ENCODE measurements around the gene ZNF514.
A peak's percentile ranks its signal among the peaks of the same experiment; 100 is the strongest.
"Not testable (repeated sequence)": the region's sequence is repeated elsewhere in the genome, so short reads cannot be mapped to it uniquely, and the experiment has no call there.

ZNF514 gene

DNA sequence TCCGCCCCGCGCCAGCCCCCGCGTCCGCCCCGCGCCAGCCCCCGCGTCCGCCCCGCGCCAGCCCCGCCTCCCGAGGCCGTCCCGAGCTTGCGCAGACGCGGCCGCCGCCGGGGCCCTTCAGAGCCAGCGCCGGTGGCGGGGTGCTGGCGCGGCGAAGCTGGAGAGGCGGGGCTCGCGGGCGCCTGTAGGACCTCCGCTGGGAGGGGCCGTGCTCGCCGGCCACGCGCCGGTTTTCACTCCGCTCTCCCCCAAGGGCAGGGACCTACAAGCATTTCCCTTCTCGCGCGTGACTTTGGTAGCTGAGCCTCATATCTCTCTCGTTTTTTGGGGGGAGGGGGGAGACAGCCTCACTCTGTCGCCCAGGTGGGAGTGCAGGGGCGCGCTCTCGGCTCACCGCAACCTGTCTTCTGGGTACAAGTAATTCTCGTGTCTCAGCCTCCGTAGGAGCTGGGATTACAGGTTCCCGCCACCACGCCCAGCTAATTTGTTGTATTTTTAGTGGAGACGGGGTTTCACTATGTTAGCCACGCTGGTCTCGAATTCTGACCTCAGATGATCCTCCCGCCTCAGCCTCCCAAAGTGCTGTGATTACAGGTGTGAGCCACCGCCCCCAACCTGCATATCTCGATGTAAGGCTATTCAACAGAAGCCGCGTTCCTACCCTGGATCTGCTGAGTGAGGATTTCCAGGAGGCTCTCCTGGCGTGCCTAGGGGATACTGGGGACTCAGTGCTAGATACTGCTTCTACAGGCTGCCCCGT is at the start of gene ZNF514:
ZNF514 (minus strand) TSS at position 159 of the 760 bp plus-strand sequence. CDS start 6,595 bp downstream, outside the sequence.
- peaks cover 10 to 14% of the 10 kb centered on the region in 2 donors for H3K9me3 Mint-ChIP-seq

DNA sequence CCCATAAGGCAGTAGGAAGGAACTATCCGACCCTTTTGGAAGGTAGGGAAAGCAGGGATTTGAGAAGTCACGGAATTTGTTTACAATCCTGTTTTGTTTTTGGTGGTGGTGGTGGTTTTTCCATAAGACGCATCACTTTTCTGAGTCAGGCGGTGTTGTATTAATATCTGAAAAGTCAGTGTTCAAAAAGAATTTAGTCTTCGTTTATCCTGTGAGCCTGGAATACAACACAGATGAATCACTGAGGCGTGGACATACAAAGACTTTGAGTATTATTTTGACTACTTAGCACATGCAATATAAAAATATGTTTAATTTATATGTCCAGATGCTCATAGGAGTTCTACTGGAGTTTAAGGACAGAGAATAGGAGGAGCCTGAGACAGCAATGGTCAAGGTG is 48.5 kb upstream of the ZNF514 start:
- DNase-seq (no peak), ATAC-seq (no peak)
- peaks cover 29 to 30% of the 10 kb centered on the region in 2 donors for H3K9me3 Mint-ChIP-seq
- H3K4me3 Mint-ChIP-seq = peak overlapping the region; percentile 95 to 97
- peaks cover 25% of the 10 kb centered on the region for H3K4me1 Mint-ChIP-seq
- no peak overlapping the region for H3K27ac Mint-ChIP-seq
- no peaks in the 10 kb centered on the region for H3K27me3 Mint-ChIP-seq

More for the DNA sequence above, at the start of gene ZNF514:
- Mint-ChIP-seq H3K4me1 (peaks cover 42% of the 10 kb centered on the region), H3K27me3 (no peaks in the 10 kb centered on the region), H3K27ac (peak within 1 kb of the TSS; percentile 92), H3K4me3 (peak within 1 kb of the TSS; percentile 94 to 95)
- DNase-seq (peak; percentile 74), ATAC-seq (peak; percentile 90)

DNA sequence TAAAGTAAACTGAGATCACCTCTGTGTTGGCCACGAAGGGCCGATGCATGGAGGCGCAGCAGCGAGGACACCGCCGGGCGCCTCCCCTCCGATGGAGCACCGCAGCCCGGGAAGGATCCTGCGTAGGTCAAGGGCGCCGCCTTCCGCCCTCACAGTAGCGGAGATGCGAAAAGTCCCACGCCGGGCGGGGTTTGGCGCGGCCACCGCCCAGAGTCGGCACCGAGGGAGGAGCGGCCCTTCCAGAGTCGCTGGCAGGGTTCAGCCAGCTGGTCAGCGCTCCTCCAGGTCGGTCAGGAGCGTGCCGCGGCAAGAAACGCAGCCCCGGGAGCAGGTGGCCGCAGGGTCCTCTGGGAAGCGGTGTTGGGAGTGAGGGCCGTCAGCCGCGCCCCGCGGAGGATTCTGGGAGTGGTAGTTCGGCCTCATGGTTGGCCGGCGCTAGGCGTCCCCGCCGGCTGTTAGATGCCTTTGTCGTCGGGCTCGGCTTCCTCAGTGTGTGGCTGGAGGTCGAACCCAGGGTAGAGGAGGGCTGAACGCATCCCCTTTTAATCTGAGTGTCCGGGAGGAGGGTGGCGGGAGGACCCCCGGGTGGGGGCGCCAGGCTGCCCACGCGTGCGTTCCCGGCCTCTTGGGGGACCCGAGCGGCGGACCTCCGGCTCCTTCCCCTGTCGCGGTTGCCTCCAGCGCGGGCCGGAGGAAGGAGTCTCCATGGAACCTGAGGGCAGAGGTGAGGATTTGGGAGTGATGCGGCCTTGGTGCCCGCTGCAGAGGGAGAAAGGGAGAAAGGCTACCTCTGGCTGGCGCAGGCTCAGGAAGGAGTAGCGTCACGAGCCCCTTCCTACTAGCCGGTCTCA is 47.7 kb upstream of the ZNF514 start, which contains the start of gene ZNF892:
ZNF892 (plus strand) TSS at position 411 of the 851 bp plus-strand sequence; CDS start at position 706, 295 bp downstream.
- DNase-seq (peak; percentile 77 to 81), ATAC-seq (peak; percentile 95)
- Mint-ChIP-seq H3K4me1 (peaks cover 25% of the 10 kb centered on the region), H3K27ac (peak within 1 kb of the TSS; percentile 93 to 96), H3K4me3 (peak within 1 kb of the TSS; percentile 95 to 97), H3K9me3 (peaks cover 22 to 23% of the 10 kb centered on the region in 2 donors), H3K27me3 (no peaks in the 10 kb centered on the region)

DNA sequence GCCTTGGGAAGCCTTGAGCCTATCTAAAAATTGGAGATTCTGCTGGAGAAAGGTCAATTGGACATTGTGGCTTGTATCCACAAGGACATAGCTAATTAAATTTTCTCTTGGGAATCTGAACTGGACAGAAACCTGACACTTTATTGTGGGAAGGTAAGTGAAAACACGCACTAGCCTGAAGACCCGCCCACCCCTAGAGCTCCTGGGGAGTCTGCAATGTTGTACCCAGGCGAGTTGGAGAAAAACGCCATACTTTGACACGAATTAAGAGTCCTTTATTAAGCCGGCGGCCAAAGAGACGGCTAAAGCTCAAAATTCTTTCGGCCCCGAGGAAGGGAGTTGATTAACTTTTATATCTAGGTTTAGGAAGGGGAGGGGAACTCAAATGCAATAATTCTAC is 46.4 kb upstream of the ZNF514 start:
- H3K9me3 Mint-ChIP-seq = peaks cover 22 to 23% of the 10 kb centered on the region in 2 donors
- no peaks in the 10 kb centered on the region for H3K27me3 Mint-ChIP-seq
- H3K4me1 Mint-ChIP-seq = peaks cover 25% of the 10 kb centered on the region
- no peak for DNase-seq
- H3K4me3 Mint-ChIP-seq = peak overlapping the region; percentile 95 to 97
- H3K27ac Mint-ChIP-seq = no peak overlapping the region
- ATAC-seq = no peak

DNA sequence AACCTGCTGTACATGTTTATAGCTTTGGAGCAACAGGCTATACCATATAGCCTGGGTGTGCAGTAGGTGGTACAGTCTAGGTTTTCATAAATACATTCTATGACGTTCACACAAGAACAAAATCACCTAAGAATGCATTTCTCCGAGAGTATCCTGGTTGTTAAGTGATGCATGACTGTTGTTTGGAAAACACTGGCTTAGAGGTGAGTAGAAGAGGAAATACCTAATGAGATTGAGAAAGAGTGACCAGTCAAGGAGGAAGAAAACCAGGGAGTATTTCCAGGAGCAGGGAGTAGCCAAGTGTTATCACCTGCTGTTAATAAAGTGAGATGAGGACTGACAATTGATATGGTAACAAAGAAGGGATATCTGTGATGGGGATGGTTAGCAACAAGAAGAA is 44.7 kb upstream of the ZNF514 start:
- no peak overlapping the region for H3K27ac Mint-ChIP-seq
- H3K27me3 Mint-ChIP-seq = no peaks in the 10 kb centered on the region
- no peak for DNase-seq
- H3K4me3 Mint-ChIP-seq = no peak overlapping the region
- H3K9me3 Mint-ChIP-seq = peaks cover 7 to 12% of the 10 kb centered on the region in 2 donors
- peaks cover 22% of the 10 kb centered on the region for H3K4me1 Mint-ChIP-seq
- no peak for ATAC-seq

DNA sequence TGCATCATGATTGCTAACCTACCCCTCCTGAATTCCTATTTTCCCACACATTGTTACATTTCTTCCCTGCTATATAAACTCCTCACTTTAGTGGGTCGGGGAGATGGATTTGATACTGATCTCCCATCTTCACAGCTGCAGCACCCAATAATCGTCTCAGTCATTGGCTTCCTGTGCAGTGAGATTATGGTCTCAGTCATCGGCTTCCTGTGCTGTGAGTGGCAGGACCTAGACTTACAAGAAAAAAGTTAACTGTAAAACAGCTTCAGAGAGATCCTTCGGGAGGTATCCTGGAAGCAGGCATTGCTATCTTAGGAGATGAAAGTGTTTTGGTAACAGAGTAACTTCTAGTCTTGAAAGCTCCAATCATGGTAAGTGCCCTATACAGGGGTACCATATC is 44.3 kb upstream of the ZNF514 start:
- Mint-ChIP-seq H3K27me3 (no peaks in the 10 kb centered on the region), H3K4me3 (no peak overlapping the region), H3K27ac (no peak overlapping the region), H3K9me3 (peaks cover 2 to 7% of the 10 kb centered on the region in 2 donors), H3K4me1 (peaks cover 17% of the 10 kb centered on the region)
- DNase-seq (no peak), ATAC-seq (no peak)

DNA sequence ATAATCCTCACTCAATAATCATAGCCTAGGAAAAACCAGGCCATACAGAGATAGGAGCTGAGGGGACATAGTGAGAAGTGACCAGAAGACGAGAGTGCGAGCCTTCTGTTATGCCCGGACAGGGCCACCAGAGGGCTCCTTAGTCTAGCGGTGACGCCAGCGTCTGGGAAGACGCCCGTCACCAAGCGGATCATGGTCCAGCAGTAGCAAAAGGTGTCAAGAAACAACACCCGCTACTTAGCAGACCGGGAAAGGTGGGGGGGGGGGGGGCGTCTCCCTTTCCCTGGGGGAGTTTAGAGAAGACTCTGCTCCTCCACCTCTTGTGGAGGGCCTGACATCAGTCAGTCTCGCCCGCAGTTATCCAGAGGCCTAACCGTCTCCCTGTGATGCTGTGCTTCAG is 33.3 kb upstream of the ZNF514 start:
- peak; percentile 34 to 52 for DNase-seq
- H3K27ac Mint-ChIP-seq, H3K9me3 Mint-ChIP-seq: not testable (repeated sequence)

DNA sequence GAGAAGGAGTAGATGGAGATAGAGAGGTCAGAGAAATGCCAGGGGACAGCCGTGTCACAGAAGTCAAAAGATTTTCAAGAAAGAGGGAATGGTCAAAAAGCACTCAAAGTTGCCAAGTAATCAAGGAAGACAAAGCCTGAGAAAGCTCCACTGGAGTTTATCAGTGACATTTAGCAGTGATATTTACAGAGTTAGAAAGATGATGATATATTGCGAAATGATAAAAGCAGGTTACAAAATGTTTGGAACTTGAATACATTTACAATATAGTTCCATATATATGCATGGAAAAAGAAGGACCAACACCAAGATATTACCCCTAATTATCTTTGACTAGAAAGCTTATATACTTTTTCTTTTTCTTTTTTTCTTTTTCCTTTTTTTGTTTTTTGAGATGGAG is 26.3 kb upstream of the ZNF514 start:
- no peak overlapping the region for H3K4me3 Mint-ChIP-seq
- no peak overlapping the region for H3K27ac Mint-ChIP-seq
- DNase-seq = no peak
- peaks cover 20 to 37% of the 10 kb centered on the region in 2 donors for H3K9me3 Mint-ChIP-seq
- no peaks in the 10 kb centered on the region for H3K4me1 Mint-ChIP-seq
- peaks cover 10% of the 10 kb centered on the region for H3K27me3 Mint-ChIP-seq
- no peak for ATAC-seq

More for the DNA sequence above, 33.3 kb upstream of the ZNF514 start:
- H3K27me3 Mint-ChIP-seq = peaks cover 23% of the 10 kb centered on the region
- H3K4me1 Mint-ChIP-seq, ATAC-seq, H3K4me3 Mint-ChIP-seq: not testable (repeated sequence)

DNA sequence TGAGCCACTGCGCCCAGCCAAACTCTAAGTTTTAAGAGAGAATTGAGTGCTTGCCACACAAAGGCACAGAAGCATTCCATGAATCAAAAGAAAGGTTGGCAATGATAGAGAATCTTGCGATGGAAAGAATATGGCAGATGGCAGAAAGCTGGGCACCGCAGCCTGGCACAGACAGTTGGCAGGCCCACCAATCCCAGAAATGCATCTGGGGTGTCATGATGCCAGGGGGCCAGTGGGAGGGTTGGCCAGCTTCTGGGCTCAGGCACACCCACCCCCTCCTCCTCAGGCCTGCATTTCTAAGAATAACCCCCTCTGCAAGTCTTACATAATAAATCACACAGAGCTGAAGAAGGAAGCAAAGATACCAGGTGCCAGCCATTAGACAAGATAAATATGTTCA is 25.5 kb upstream of the ZNF514 start:
- DNase-seq = no peak
- Mint-ChIP-seq H3K27me3 (peaks cover 2% of the 10 kb centered on the region), H3K9me3 (peaks cover 24 to 44% of the 10 kb centered on the region in 2 donors), H3K4me1 (no peaks in the 10 kb centered on the region), H3K4me3 (no peak overlapping the region), H3K27ac (no peak overlapping the region)
- no peak for ATAC-seq

DNA sequence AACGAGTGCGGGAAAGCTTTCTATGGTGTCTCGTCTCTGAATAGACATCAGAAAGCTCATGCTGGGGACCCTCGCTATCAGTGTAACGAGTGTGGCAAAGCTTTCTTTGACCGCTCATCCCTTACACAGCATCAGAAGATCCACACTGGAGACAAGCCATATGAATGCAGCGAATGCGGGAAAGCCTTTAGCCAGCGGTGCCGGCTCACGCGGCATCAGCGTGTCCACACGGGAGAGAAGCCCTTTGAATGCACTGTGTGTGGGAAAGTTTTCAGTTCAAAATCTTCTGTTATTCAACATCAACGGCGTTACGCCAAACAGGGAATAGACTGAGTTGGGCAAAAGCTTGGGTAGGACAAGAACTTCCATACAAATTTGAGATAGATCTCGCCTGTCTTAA is 22.1 kb upstream of the ZNF514 start:
- no peak overlapping the region for H3K27ac Mint-ChIP-seq
- H3K27me3 Mint-ChIP-seq = no peaks in the 10 kb centered on the region
- no peak for DNase-seq
- no peak overlapping the region for H3K4me3 Mint-ChIP-seq
- no peaks in the 10 kb centered on the region for H3K4me1 Mint-ChIP-seq
- no peak for ATAC-seq
- H3K9me3 Mint-ChIP-seq = peaks cover 28 to 69% of the 10 kb centered on the region in 2 donors

DNA sequence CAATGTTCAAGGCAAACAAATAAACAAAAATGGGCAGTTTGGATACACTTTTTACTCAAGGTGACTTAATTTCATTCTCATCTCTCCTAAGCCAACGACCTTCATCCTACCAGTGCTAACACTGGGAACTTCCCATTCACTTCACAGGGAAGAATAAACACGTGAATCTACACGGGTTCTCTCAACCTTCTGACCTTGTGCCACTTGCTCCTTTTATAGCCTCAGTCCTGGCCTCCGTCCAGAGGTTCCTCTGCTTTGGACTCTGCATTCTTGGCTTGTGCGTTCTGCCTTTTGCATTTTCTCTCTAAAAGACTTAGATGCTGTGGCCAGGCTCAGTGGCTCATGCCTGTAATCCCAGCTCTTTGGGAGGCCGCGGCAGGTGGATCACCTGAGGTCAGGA is 19.8 kb upstream of the ZNF514 start:
- H3K4me1 Mint-ChIP-seq = no peaks in the 10 kb centered on the region
- H3K27me3 Mint-ChIP-seq = no peaks in the 10 kb centered on the region
- H3K4me3 Mint-ChIP-seq = no peak overlapping the region
- peak overlapping the region in 1 of 2 donors; percentile 83 for H3K27ac Mint-ChIP-seq
- peaks cover 23 to 58% of the 10 kb centered on the region in 2 donors for H3K9me3 Mint-ChIP-seq
- DNase-seq (no peak), ATAC-seq (no peak)

DNA sequence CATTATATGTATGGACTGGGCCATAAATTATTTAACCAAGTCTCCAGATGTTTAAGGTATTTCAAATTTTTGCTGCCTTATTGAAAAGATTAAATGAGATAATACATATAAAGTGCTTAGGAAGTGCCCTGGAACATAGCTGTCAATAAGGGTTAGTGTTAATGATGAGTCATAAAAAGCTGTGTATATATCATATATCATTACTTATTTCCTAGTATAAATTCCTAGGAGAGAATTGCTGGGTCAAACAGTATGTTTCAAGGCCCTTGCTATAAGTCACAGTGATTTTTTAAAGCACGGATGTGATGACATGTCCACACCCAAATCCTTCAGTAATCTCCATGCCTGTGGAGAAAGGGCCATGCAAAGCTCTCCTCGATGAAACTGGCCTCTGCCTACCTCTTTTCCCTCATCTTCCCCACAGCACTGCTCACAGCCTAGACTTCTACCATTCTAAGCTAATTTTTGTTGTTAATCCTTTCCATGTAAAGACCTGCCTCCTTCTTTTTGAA is 14.4 kb upstream of the ZNF514 start:
- H3K4me3 Mint-ChIP-seq = no peak overlapping the region

DNA sequence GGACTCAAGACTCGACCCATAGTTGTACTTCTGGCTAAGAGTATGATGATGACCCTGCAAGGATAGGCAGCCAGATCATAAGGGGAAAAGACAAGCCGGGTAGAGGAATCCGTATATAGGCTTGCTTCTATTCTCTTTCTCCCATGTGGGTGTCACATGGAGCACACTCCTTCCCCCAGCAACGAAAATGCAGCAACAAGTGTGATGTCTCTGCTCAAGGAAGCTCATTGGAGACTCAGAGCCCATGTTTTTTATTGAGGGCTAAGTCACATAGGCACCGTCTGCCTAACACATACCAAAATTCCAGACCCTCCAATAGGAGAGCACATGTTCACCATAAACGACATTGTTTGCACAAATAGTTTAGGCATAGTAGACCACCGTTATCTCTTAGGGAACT is 12.3 kb upstream of the ZNF514 start:
- H3K27ac Mint-ChIP-seq = no peak overlapping the region
- H3K4me3 Mint-ChIP-seq = no peak overlapping the region
- no peaks in the 10 kb centered on the region for H3K9me3 Mint-ChIP-seq
- H3K4me1 Mint-ChIP-seq = peaks cover 14% of the 10 kb centered on the region
- DNase-seq (no peak), ATAC-seq (no peak)
- H3K27me3 Mint-ChIP-seq = no peaks in the 10 kb centered on the region

More for the DNA sequence above, 14.4 kb upstream of the ZNF514 start:
- Mint-ChIP-seq H3K9me3 (peaks cover 0 to 15% of the 10 kb centered on the region in 2 donors), H3K27ac (no peak overlapping the region), H3K27me3 (no peaks in the 10 kb centered on the region), H3K4me1 (no peaks in the 10 kb centered on the region)
- DNase-seq (no peak), ATAC-seq (no peak)

DNA sequence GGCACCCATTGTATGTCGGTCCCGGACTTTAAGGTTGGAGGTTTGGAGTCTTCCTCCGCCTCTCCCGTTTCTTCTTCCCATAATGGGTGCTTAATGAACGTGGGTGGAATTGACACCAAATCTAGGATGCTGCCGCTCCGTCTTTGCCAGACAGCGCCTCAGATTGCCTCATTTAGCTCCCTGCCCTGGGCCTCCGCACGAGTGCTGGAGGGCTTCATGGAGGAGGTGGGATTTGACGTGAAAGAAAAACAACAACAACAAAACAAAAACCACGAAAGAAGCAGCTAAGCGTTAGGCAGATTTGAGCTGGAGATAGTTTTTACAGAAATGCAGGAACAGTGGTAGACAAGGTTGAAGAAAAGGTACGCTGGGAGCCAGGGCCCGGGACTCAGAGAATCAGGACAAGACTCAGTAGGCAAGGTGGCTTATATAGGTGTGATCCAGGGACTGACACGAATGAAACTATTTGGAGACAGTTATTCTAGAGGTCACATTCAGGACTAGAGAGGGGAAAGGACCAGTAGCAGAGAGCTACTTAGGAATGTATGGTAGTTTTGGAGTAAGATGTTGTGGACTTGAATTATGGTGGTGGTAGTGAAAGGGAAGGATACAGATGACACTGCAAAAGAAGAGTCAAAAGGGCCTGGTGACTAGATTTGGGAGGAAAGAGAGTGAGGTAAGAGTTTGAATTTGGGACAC is 6.6 kb upstream of the ZNF514 start:
- ATAC-seq = peak; percentile 30
- H3K4me1 Mint-ChIP-seq = peaks cover 51% of the 10 kb centered on the region
- H3K27me3 Mint-ChIP-seq = no peaks in the 10 kb centered on the region
- H3K9me3 Mint-ChIP-seq = no peaks in the 10 kb centered on the region
- peak overlapping the region; percentile 10 to 99 for H3K27ac Mint-ChIP-seq
- peak overlapping the region; percentile 93 to 97 for H3K4me3 Mint-ChIP-seq
- no peak for DNase-seq
